ENCODE data around the gene GOLGA8H. TPM values are rescaled to one million over a fixed set of nuclear protein-coding genes. Genes with fewer than 3 reads are reported as not detected.
"Not testable (repeated sequence)": the region's sequence is repeated elsewhere in the genome, so short reads cannot be mapped to it uniquely, and the experiment has no call there.

Gene GOLGA8H
- total RNA-seq, 1 donor from 2014 or later = 2.1 TPM

GRCh38 chr15:30626632-30627031 lies 22.8 kb downstream of the GOLGA8H start:
- H3K9me3 Mint-ChIP-seq; DNase-seq (ENCODE audit: low read depth, low spot score); H3K27me3 Mint-ChIP-seq (ENCODE audit: low read depth); H3K36me3 Mint-ChIP-seq (ENCODE audit: low read depth): not testable (repeated sequence)
- Mint-ChIP-seq H3K4me1 (peaks cover 25% of the 10 kb centered on the region), H3K4me3 (peak overlapping the region; percentile 92), H3K27ac (ENCODE audit: unreplicated experiment) (peak overlapping the region; percentile 90)

GRCh38 chr15:30650012-30650929 lies 46.4 kb downstream of the GOLGA8H start:
- Mint-ChIP-seq H3K4me1 (no peaks in the 10 kb centered on the region), H3K9me3 (no peaks in the 10 kb centered on the region), H3K4me3 (no peak overlapping the region), H3K27ac (ENCODE audit: unreplicated experiment) (no peak overlapping the region), H3K27me3 (ENCODE audit: low read depth) (no peaks in the 10 kb centered on the region), H3K36me3 (ENCODE audit: low read depth) (peaks cover 25% of the 10 kb centered on the region)
- TF ChIP-seq, protein P1, sequence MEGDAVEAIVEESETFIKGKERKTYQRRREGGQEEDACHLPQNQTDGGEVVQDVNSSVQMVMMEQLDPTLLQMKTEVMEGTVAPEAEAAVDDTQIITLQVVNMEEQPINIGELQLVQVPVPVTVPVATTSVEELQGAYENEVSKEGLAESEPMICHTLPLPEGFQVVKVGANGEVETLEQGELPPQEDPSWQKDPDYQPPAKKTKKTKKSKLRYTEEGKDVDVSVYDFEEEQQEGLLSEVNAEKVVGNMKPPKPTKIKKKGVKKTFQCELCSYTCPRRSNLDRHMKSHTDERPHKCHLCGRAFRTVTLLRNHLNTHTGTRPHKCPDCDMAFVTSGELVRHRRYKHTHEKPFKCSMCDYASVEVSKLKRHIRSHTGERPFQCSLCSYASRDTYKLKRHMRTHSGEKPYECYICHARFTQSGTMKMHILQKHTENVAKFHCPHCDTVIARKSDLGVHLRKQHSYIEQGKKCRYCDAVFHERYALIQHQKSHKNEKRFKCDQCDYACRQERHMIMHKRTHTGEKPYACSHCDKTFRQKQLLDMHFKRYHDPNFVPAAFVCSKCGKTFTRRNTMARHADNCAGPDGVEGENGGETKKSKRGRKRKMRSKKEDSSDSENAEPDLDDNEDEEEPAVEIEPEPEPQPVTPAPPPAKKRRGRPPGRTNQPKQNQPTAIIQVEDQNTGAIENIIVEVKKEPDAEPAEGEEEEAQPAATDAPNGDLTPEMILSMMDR (conservative IDR thresholded peaks at IDR 0.05) = no peak
- DNase-seq (ENCODE audit: low read depth, low spot score) = no peak

DNA sequence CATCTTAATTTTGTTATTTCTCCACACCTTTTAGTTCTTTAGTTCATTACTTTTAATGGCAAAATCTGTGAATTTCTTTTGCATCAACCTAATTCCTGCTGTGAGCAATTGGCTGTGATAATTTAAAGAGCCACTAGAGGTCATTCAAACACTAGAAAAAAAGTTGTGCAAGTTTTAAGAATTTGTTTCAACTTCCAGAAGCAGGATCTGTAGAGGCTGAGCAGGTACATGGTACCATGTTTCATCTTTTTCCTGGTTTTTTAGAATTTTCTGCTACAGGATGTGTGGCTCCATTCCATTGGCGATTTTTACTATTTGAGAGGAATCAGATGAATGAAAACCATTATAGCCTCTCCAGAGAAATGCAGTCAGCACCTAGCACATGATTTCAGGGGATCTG lies 57.3 kb downstream of the GOLGA8H start:
- DNase-seq (ENCODE audit: low read depth, low spot score); H3K27ac Mint-ChIP-seq (ENCODE audit: unreplicated experiment); H3K4me3 Mint-ChIP-seq; H3K36me3 Mint-ChIP-seq (ENCODE audit: low read depth); H3K9me3 Mint-ChIP-seq; H3K27me3 Mint-ChIP-seq (ENCODE audit: low read depth); H3K4me1 Mint-ChIP-seq: not testable (repeated sequence)
- TF ChIP-seq, protein P1 (conservative IDR thresholded peaks at IDR 0.05) = peak; percentile 72

Other genes with a start within 250 kb of the GOLGA8H start
- gene CHRFAM7A, start 210.5 kb upstream of the GOLGA8H start, total RNA-seq = 8.7 and 12.7 TPM in 2 replicates
- 0.58 and 0.82 TPM in 2 replicates for gene GOLGA8R, start 189.8 kb upstream of the GOLGA8H start, total RNA-seq
- not detected in 2 replicates for gene GOLGA8Q, start 52.0 kb upstream of the GOLGA8H start, total RNA-seq